Upper lobe of right lung (tissue), 1 donor: Measurements from ENCODE around the gene EIF1. TPM values are rescaled to one million over a fixed set of nuclear protein-coding genes. Genes with fewer than 3 reads are reported as not detected.

Source experiments
- ATAC-seq: fragments of 200-7000 bp; cut with Tn5 transposase; one replicate; pipeline ENCODE4 v1.9.1; 2020; ENCODE audit warnings: mild to moderate bottlenecking, moderate library complexity
- DNase-seq: peaks from one replicate; pipeline ENCODE4 v3.0.0-alpha.2; 2020
- H3K27ac ChIP-seq: fragments of 200-600 bp; one replicate; pipeline ENCODE4 v1.8.0; 2022
- H3K27me3 ChIP-seq: fragments of 200-600 bp; one replicate; pipeline ENCODE4 v1.8.0; 2022; ENCODE audit warnings: mild to moderate bottlenecking
- H3K36me3 ChIP-seq: fragments of 200-600 bp; one replicate; pipeline ENCODE4 v1.8.0; 2022
- H3K4me1 ChIP-seq: fragments of 200-600 bp; one replicate; pipeline ENCODE4 v1.8.0; 2022
- H3K4me3 ChIP-seq: fragments of 200-600 bp; one replicate; pipeline ENCODE4 v1.8.0; 2022; ENCODE audit warnings: mild to moderate bottlenecking
- H3K9me3 ChIP-seq: fragments of 200-600 bp; one replicate; pipeline ENCODE4 v1.8.0; 2022
- CTCF ChIP-seq: fragments of 200-600 bp; IDR thresholded peaks from one replicate; pipeline ENCODE4 v1.8.0; 2022; ENCODE audit warnings: antibody characterized with exemption
- intact Hi-C: fragments of 100-400 bp; cut with DNase I; formaldehyde crosslinking; loops from one replicate; pipeline ENCODE4 v1.11.0; 2022
- total RNA-seq: library from RNA; stranded (reverse); fragmentation: NEBNext Ultra II Directional; extraction: Animal tissue kit (Norgen Biotek cat#: 25700); gene quantifications from one replicate; pipeline ENCODE4 v1.2.1, GENCODE V29; 2021
- donor health status: DM: no; HTN: yes; CAD: no; lungs with severe emphysema.

EIF1 gene
- total RNA-seq, 1 donor from 2014 or later, result 974 TPM

- Histone ChIP-seq H3K27ac (no peak overlapping the region), H3K9me3 (no peaks in the 10 kb centered on the region), H3K36me3 (no peaks in the 10 kb centered on the region), H3K27me3 (no peaks in the 10 kb centered on the region), H3K4me1 (peaks cover 17% of the 10 kb centered on the region), H3K4me3 (no peak overlapping the region)
- DNase-seq, result no peak
- intact Hi-C loops, result no loop called here
- ATAC-seq, result no peak
- no peak for TF ChIP-seq CTCF
Observed at GRCh38 chr17:41676058-41676419, 12.6 kb upstream of the EIF1 start.

GRCh38 chr17:41678411-41678906 is 10.2 kb upstream of the EIF1 start:
- H3K4me1 ChIP-seq, result peaks cover 13% of the 10 kb centered on the region
- DNase-seq (no peak), ATAC-seq (peak; percentile 64)
- H3K27ac ChIP-seq, result peak overlapping the region; percentile 87
- peak overlapping the region; percentile 47 for H3K4me3 ChIP-seq
- intact Hi-C loops, result no loop called here
- H3K36me3 ChIP-seq, result no peaks in the 10 kb centered on the region
- no peaks in the 10 kb centered on the region for H3K9me3 ChIP-seq
- H3K27me3 ChIP-seq, result no peaks in the 10 kb centered on the region
- no peak for TF ChIP-seq CTCF

- H3K4me3 ChIP-seq, result peak overlapping the region; percentile 47
- no peaks in the 10 kb centered on the region for H3K36me3 ChIP-seq
- no peaks in the 10 kb centered on the region for H3K27me3 ChIP-seq
- TF ChIP-seq CTCF, result peak; percentile 37
- DNase-seq, result no peak
- no peaks in the 10 kb centered on the region for H3K9me3 ChIP-seq
- intact Hi-C loops, result no loop called here
- H3K27ac ChIP-seq, result peak overlapping the region; percentile 87
- H3K4me1 ChIP-seq, result peaks cover 13% of the 10 kb centered on the region
- peak; percentile 88 for ATAC-seq
Observed at GRCh38 chr17:41678907-41679739, 9.6 kb upstream of the EIF1 start.

GRCh38 chr17:41679740-41680425 is 8.8 kb upstream of the EIF1 start:
- no peak overlapping the region for H3K4me3 ChIP-seq
- DNase-seq (no peak), ATAC-seq (no peak)
- peaks cover 13% of the 10 kb centered on the region for H3K4me1 ChIP-seq
- H3K27me3 ChIP-seq, result no peaks in the 10 kb centered on the region
- intact Hi-C loops, result no loop called here
- peak overlapping the region; percentile 87 for H3K27ac ChIP-seq
- no peaks in the 10 kb centered on the region for H3K36me3 ChIP-seq
- no peaks in the 10 kb centered on the region for H3K9me3 ChIP-seq
- TF ChIP-seq CTCF, result no peak

GRCh38 chr17:41680426-41681040 is 8.2 kb upstream of the EIF1 start:
- H3K27me3 ChIP-seq, result no peaks in the 10 kb centered on the region
- H3K9me3 ChIP-seq, result no peaks in the 10 kb centered on the region
- no peaks in the 10 kb centered on the region for H3K36me3 ChIP-seq
- peaks cover 10% of the 10 kb centered on the region for H3K4me1 ChIP-seq
- DNase-seq (no peak), ATAC-seq (no peak)
- intact Hi-C loops, result no loop called here
- no peak overlapping the region for H3K4me3 ChIP-seq
- no peak for TF ChIP-seq CTCF
- H3K27ac ChIP-seq, result no peak overlapping the region
